ENCODE measurements around the gene LYPD6B. TPM values are rescaled to one million over a fixed set of nuclear protein-coding genes. Genes with fewer than 3 reads are reported as not detected.

LYPD6B gene
- total RNA-seq, 2 donors from 2014 or later: 12.6 to 14.5 TPM

DNA sequence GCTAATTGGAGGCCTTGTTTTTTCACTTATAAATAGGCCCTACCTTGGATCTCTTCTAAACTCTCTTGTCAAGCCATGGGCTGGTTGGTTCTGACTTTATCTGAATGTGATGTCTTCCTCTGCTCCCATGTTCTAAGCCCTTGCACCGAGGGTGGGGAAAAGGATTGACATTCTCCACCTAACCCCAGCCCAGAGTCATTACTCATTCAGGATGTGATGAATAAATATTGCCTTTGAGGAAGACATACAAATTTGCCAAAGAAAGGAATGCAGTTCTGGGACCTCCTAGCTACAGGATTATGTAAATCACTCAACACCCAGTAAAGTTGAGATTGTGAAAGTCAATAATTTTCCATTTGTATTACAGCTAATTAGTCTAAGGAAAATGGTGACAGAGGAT, 149.8 kb downstream of the LYPD6B start:
- no peak for TF ChIP-seq CTCF (conservative IDR thresholded peaks at IDR 0.05)
- no peak overlapping the region for H3K4me3 Mint-ChIP-seq
- Histone ChIP-seq H3K9me3 (ENCODE audit: control insufficient read depth, low read length) (no peaks in the 10 kb centered on the region), H3K36me3 (ENCODE audit: control insufficient read depth, insufficient read depth, low read length) (no peaks in the 10 kb centered on the region), H3K27me3 (ENCODE audit: control insufficient read depth, insufficient read depth, low read length, poor library complexity, severe bottlenecking) (peaks cover 8% of the 10 kb centered on the region), H3K27ac (ENCODE audit: low read depth, low read length) (no peak overlapping the region), H3K9ac (ENCODE audit: extremely low read depth, low read length, poor library complexity, severe bottlenecking) (no peak overlapping the region), H3K4me3 (ENCODE audit: low read length) (no peak overlapping the region), H3K4me1 (ENCODE audit: control insufficient read depth, insufficient read depth, low read length) (no peaks in the 10 kb centered on the region)
- no peaks in the 10 kb centered on the region for H3K9me3 Mint-ChIP-seq
- H3K36me3 Mint-ChIP-seq (ENCODE audit: low read depth): no peaks in the 10 kb centered on the region
- 70% methylated on average over 1 of the region's 1 CpG; no CpG with 5 or more reads in 1 of the 2 experiments for WGBS, 2 experiments (ENCODE audit: insufficient coverage in 1 of 2, insufficient read length in 1 of 2)
- H3K27ac Mint-ChIP-seq: no peak overlapping the region
- peaks cover 6% of the 10 kb centered on the region for H3K4me1 Mint-ChIP-seq
- peaks cover 15% of the 10 kb centered on the region for H3K27me3 Mint-ChIP-seq (ENCODE audit: insufficient read depth)
- DNase-seq: no peak

DNA sequence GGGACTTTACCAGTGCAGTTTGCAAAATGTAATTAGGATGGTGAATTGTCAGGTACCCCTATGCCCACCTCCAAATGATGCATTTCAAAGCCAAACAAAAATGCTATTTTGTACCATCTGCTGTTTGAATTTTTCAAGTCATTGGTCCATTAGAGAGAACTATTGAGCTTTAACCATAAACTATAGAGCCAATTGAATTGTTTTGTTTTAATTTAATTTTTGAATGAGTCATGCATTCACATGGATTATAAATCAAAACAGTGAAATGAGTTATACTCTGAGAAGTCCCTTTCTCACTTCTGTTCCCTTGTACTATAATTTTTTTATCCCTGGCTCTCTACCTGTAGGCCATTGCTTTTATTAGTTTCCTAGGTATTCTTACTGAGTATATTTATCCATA, 151.3 kb downstream of the LYPD6B start:
- Mint-ChIP-seq H3K4me1 (peaks cover 6% of the 10 kb centered on the region), H3K27ac (no peak overlapping the region), H3K27me3 (ENCODE audit: insufficient read depth) (peaks cover 20% of the 10 kb centered on the region), H3K36me3 (ENCODE audit: low read depth) (no peaks in the 10 kb centered on the region), H3K9me3 (no peaks in the 10 kb centered on the region), H3K4me3 (no peak overlapping the region)
- no peak overlapping the region for H3K27ac ChIP-seq (ENCODE audit: low read depth, low read length)
- no peaks in the 10 kb centered on the region for H3K36me3 ChIP-seq (ENCODE audit: control insufficient read depth, insufficient read depth, low read length)
- no peak for DNase-seq
- peaks cover 13% of the 10 kb centered on the region for H3K27me3 ChIP-seq (ENCODE audit: control insufficient read depth, insufficient read depth, low read length, poor library complexity, severe bottlenecking)
- no peaks in the 10 kb centered on the region for H3K9me3 ChIP-seq (ENCODE audit: control insufficient read depth, low read length)
- no peak overlapping the region for H3K9ac ChIP-seq (ENCODE audit: extremely low read depth, low read length, poor library complexity, severe bottlenecking)
- H3K4me1 ChIP-seq (ENCODE audit: control insufficient read depth, insufficient read depth, low read length): no peaks in the 10 kb centered on the region
- no peak overlapping the region for H3K4me3 ChIP-seq (ENCODE audit: low read length)
- TF ChIP-seq CTCF (conservative IDR thresholded peaks at IDR 0.05): no peak

GRCh38 chr2:149191915-149192314, 153.4 kb downstream of the LYPD6B start:
- no peak for TF ChIP-seq CTCF (conservative IDR thresholded peaks at IDR 0.05)
- H3K27ac ChIP-seq (ENCODE audit: low read depth, low read length): no peak overlapping the region
- no peaks in the 10 kb centered on the region for H3K36me3 Mint-ChIP-seq (ENCODE audit: low read depth)
- H3K4me1 ChIP-seq (ENCODE audit: control insufficient read depth, insufficient read depth, low read length): no peaks in the 10 kb centered on the region
- H3K9me3 ChIP-seq (ENCODE audit: control insufficient read depth, low read length): no peaks in the 10 kb centered on the region
- DNase-seq: no peak
- H3K36me3 ChIP-seq (ENCODE audit: control insufficient read depth, insufficient read depth, low read length): no peaks in the 10 kb centered on the region
- H3K4me3 ChIP-seq (ENCODE audit: low read length): no peak overlapping the region
- peaks cover 6% of the 10 kb centered on the region for H3K4me1 Mint-ChIP-seq
- no peaks in the 10 kb centered on the region for H3K9me3 Mint-ChIP-seq
- peaks cover 20% of the 10 kb centered on the region for H3K27me3 ChIP-seq (ENCODE audit: control insufficient read depth, insufficient read depth, low read length, poor library complexity, severe bottlenecking)
- H3K27me3 Mint-ChIP-seq (ENCODE audit: insufficient read depth): peaks cover 14% of the 10 kb centered on the region
- H3K27ac Mint-ChIP-seq: no peak overlapping the region
- 96% methylated on average over 2 to 5 of the region's 5 CpGs for WGBS, 2 experiments (ENCODE audit: insufficient coverage in 1 of 2, insufficient read length in 1 of 2)
- no peak overlapping the region for H3K4me3 Mint-ChIP-seq
- H3K9ac ChIP-seq (ENCODE audit: extremely low read depth, low read length, poor library complexity, severe bottlenecking): no peak overlapping the region
